Measurements from ENCODE around the gene COA3. TPM values are rescaled to one million over a fixed set of nuclear protein-coding genes. Genes with fewer than 3 reads are reported as not detected.

Gene COA3
- polyA plus RNA-seq, 2 of the 4 experiments (the other 2 are of a cell fraction): 126 to 131 TPM

- DNase-seq (ENCODE audit: low read depth in 1 of 2, low spot score in 1 of 2) (no peak), FAIRE-seq (no peak), ATAC-seq (no peak)
- H3K4me3 ChIP-seq: no peak overlapping the region
- H3K27ac ChIP-seq: no peak overlapping the region
- no peak for TF ChIP-seq EHF (CRISPR knock-in tag; IDR thresholded peaks at IDR 0.05)
- TF ChIP-seq ESRRA (IDR thresholded peaks at IDR 0.05; ENCODE audit: borderline replicate concordance, low read length): no peak
- no peak for TF ChIP-seq GATA3 (IDR thresholded peaks at IDR 0.05; ENCODE audit: borderline replicate concordance)
- no peak for TF ChIP-seq CTCF (IDR thresholded peaks at IDR 0.05)
- TF ChIP-seq FOSB (CRISPR knock-in tag; IDR thresholded peaks at IDR 0.05): no peak
- TF ChIP-seq HOXB13 (CRISPR knock-in tag; IDR thresholded peaks at IDR 0.05; ENCODE audit: low read depth): no peak
- TF ChIP-seq HDAC2 (IDR thresholded peaks at IDR 0.05): no peak
- TF ChIP-seq RCOR1 (IDR thresholded peaks at IDR 0.05; ENCODE audit: low read depth, low read length): no peak
- TF ChIP-seq HES2 (IDR thresholded peaks at IDR 0.05): no peak
- no peak for TF ChIP-seq NPAS2 (CRISPR knock-in tag; IDR thresholded peaks at IDR 0.05; ENCODE audit: borderline replicate concordance)
- TF ChIP-seq TP53 (CRISPR knock-in tag; IDR thresholded peaks at IDR 0.05): no peak
- no peak for TF ChIP-seq JUN (IDR thresholded peaks at IDR 0.05)
- no peak for TF ChIP-seq USF2 (IDR thresholded peaks at IDR 0.05)
- no peak for TF ChIP-seq ZSCAN20 (CRISPR knock-in tag; IDR thresholded peaks at IDR 0.05)
- TF ChIP-seq REST (IDR thresholded peaks at IDR 0.05): no peak
- no peak for TF ChIP-seq RAD21 (conservative IDR thresholded peaks at IDR 0.05 in 1 of 2, IDR thresholded peaks at IDR 0.05 in 1 of 2)
- no peak for TF ChIP-seq RNF2 (IDR thresholded peaks at IDR 0.05; ENCODE audit: borderline replicate concordance, low read depth)
- no peak for TF ChIP-seq KDM1A (IDR thresholded peaks at IDR 0.05; ENCODE audit: low read depth)
- TF ChIP-seq RFX5 (IDR thresholded peaks at IDR 0.05): no peak
- TF ChIP-seq MAFK (IDR thresholded peaks at IDR 0.05; ENCODE audit: partially characterized antibody): no peak
- peaks cover 22% of the 10 kb centered on the region for H3K4me1 ChIP-seq
- 94% methylated on average over 6 of the region's 6 CpGs for WGBS (ENCODE audit: missing lambda C conversion rate)
- ChIA-PET POLR2A (interaction anchor here (1.2 kb wide), 1 partner anchor 12 kb away, joined by 4 read pairs; the partner anchor contains the start of gene BECN1), CTCF (interaction anchor here (0.7 to 6.4 kb wide), 8 partner anchors 8 to 270 kb away, joined by 3 to 81 read pairs (median 14); partner anchors contain the start of genes AOC2, BECN1 and RPL27)
- no peaks in the 10 kb centered on the region for H3K9me3 ChIP-seq
- no peak overlapping the region for H3K4me2 ChIP-seq
These were observed 37.2 kb upstream of the COA3 start for GRCh38 chr17:42835732-42836131.
